ENCODE data around the gene RPL11.

- no peak for TF ChIP-seq E4F1 (IDR thresholded peaks at IDR 0.05; ENCODE audit: borderline replicate concordance, partially characterized antibody)
- TF ChIP-seq, protein P1, sequence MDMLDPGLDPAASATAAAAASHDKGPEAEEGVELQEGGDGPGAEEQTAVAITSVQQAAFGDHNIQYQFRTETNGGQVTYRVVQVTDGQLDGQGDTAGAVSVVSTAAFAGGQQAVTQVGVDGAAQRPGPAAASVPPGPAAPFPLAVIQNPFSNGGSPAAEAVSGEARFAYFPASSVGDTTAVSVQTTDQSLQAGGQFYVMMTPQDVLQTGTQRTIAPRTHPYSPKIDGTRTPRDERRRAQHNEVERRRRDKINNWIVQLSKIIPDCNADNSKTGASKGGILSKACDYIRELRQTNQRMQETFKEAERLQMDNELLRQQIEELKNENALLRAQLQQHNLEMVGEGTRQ (IDR thresholded peaks at IDR 0.05; ENCODE audit: borderline replicate concordance, low read depth, low read length): no peak
- no peak for TF ChIP-seq SKIL (IDR thresholded peaks at IDR 0.05; ENCODE audit: low read depth, poor library complexity, severe bottlenecking)
- no peak for TF ChIP-seq EP300 (IDR thresholded peaks at IDR 0.05; ENCODE audit: borderline replicate concordance in 1 of 2, control insufficient read depth in 1 of 2, low read depth in 2 of 2, low read length in 2 of 2)
- TF ChIP-seq CHD2 (IDR thresholded peaks at IDR 0.05; ENCODE audit: borderline replicate concordance, low read depth, low read length): no peak
- no peak for TF ChIP-seq CREM (IDR thresholded peaks at IDR 0.05; ENCODE audit: low read depth)
- no peak for TF ChIP-seq EZH2 (IDR thresholded peaks at IDR 0.05; ENCODE audit: borderline replicate concordance, control insufficient read depth, low read depth, low read length)
- TF ChIP-seq, protein P2, sequence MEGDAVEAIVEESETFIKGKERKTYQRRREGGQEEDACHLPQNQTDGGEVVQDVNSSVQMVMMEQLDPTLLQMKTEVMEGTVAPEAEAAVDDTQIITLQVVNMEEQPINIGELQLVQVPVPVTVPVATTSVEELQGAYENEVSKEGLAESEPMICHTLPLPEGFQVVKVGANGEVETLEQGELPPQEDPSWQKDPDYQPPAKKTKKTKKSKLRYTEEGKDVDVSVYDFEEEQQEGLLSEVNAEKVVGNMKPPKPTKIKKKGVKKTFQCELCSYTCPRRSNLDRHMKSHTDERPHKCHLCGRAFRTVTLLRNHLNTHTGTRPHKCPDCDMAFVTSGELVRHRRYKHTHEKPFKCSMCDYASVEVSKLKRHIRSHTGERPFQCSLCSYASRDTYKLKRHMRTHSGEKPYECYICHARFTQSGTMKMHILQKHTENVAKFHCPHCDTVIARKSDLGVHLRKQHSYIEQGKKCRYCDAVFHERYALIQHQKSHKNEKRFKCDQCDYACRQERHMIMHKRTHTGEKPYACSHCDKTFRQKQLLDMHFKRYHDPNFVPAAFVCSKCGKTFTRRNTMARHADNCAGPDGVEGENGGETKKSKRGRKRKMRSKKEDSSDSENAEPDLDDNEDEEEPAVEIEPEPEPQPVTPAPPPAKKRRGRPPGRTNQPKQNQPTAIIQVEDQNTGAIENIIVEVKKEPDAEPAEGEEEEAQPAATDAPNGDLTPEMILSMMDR (IDR thresholded peaks at IDR 0.05 in 2 of 3, conservative IDR thresholded peaks at IDR 0.05 in 1 of 3; ENCODE audit: control insufficient read depth in 2 of 3, extremely low read depth in 1 of 3, insufficient read depth in 1 of 3, low read depth in 3 of 3, low read length in 3 of 3): no peak
These were observed 47.7 kb upstream of the RPL11 start for GRCh38 chr1:23643736-23644554.

All from GM12878 (cell line).